Embryonic facial prominence (tissue), 1 donor: Measurements from ENCODE around the gene ZNF891.

ENCODE experiments used
- DNase-seq: peaks from one replicate; pipeline ENCODE4 v3.0.0-alpha.2; 2016; ENCODE audit errors: extremely low spot score

The ZNF891 gene

DNA sequence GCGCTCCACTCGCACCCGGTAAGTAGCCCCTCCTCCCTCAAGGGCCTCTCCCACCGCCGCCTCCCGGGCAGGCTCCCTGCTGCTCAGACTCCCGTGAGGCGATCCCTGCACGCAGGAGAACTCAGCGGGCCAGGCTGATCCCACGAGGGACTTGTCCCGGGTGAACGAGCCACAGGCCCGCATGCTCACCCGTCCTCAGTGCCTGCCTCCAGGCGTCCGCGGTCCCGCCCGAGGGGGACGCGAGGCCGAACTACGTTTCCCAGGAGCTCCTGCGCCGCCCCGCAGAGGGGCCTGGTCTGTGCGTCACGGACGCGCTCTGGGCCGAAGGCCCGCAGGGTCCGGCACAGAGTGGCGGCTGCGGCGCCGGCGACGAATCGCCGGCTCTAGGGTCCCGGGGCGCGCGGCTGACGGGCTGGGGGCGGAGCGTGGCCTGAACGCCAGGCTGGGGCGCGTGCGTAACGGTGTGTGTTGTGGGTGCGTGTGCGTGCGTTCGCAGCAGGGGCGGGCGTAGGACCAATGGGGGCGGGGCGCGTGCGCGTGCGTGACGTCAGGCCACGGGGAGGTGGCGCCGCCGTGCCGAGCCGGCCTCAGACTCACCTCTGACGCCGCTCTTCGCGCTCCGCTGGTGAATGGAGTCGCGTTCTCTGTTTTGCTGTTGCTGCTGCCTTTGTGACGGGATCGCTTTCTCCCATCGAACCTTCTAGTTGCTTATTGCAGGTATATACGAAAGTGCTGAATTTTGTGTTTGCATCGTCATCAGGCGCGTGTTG, at the start of gene ZNF891, which contains the start of gene ZNF10:
Gene ZNF891 (minus strand): TSS at position 237 of the 770 bp plus-strand sequence. CDS start 8,356 bp downstream, outside the sequence.
Gene ZNF10 (plus strand): TSS at position 590 of the 770 bp plus-strand sequence. CDS start 13,866 bp downstream, outside the sequence.
- peak; percentile 89 for DNase-seq

DNA sequence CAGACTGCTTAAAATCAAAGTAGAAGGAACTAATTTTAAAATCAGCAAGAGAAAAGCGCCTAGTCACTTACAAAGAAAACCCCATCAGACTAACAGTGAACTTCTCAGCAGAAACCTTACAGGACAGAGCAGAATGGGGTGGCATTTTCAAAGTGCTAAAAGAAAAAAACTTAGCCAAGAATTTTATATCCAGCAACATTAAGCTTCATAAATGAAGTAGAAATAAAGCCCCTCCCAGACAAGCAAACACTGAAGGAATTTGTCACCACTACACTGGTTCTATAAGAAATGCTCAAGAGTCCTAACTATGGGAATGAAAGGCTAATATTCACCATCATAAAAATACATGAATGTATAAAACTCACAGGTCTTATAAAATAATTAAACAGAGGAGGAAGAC, 44.8 kb upstream of the ZNF891 start:
- DNase-seq: no peak

DNA sequence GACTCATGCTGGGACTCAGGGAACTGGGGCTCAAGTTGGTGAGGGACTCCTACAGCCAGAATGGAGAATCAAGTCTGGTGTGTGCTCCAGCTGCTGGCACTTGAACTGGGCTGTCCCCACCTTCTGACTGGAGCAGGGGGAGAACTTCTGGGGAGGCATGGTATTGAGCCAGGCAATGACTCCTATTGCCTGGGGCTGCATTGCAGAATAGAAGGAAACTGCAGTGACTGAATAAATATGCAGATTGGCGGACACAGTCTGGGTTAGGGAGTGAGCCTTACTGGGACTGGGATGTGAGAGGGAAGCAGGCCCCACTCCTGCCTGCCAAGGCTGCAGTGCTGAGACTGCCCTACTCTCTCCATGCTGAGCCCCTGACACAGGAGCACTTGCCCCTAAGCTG, 42.4 kb upstream of the ZNF891 start:
- no peak for DNase-seq

GRCh38 chr12:133165776-133166175, 35.7 kb upstream of the ZNF891 start:
- no peak for DNase-seq

- DNase-seq: no peak
Observed at GRCh38 chr12:133156125-133156690, 26.1 kb upstream of the ZNF891 start.

DNA sequence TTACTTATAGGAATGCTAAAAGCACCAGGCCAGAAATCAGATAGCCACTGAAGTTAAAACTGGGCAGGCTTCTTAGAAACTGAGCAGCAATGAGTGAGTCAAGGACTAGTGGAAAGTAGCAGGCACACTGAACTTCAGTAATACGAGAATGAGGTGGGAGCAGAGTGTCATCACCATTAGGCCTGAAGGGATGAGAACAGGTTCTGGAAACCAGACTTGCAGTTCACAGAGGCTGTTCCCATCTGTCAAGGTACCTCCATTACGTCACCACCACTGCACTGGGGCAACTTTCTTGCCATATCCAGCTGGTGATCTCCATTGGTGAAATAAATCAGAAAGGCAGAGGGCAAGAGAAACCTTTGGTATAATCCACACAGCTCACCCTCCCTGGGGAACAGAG, 15.9 kb upstream of the ZNF891 start:
- DNase-seq: no peak

DNA sequence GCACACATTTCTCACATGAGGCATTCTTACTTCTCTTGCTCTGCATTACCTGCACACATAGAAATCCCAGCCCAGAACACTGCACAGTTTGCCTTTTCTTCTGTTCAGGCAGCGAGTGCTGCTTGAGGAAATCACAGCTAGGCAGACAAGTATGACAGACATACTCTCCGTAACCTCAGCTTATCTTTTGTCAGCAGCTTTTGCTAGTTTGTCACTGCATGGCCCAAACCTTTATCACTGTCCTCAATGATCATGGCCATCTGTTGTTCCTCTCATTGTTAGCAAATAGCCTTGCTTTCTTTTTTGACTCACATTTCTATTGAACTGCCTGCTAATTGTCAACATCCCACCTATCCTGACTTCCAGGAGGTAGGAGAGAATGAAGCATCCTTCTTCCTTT, 5.7 kb upstream of the ZNF891 start:
- DNase-seq: no peak

DNA sequence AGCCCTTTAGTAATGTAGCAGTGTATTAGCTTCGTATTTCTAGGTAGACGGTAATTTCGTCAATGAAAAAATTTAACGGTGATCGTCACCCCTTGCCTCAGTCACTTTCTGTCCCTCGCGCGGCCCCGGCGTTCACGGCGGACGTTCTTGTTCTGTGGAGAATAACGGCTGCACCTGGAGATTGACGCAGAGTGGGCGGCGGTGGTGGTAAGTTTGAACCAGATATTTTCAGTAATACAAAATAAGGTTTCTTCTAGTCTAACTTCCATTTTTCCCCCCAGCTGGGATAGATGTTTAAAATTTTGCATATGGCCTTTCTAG, 694 bp upstream of the ZNF891 start:
- no peak for DNase-seq

GRCh38 chr12:133129368-133130037, 571 bp downstream of the ZNF891 start:
- no peak for DNase-seq

DNA sequence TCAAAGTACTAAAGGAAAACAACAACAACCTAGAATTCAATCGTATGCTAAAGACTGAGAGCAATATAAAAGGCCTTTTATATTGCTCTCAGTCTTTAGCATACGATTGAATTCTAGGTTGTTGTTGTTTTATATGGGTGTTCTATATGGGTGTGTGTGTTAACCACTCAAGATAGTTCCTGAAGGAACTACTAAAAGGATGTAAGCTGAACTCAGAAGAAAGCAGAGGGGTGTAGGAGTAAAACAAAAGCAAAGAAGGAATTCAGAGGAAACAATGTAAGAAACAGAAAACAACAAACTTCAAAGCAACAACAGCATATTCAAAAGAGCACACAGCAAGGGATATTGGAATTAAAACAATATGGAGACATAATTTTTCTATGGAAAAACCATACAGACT, 5.4 kb downstream of the ZNF891 start:
- no peak for DNase-seq

DNA sequence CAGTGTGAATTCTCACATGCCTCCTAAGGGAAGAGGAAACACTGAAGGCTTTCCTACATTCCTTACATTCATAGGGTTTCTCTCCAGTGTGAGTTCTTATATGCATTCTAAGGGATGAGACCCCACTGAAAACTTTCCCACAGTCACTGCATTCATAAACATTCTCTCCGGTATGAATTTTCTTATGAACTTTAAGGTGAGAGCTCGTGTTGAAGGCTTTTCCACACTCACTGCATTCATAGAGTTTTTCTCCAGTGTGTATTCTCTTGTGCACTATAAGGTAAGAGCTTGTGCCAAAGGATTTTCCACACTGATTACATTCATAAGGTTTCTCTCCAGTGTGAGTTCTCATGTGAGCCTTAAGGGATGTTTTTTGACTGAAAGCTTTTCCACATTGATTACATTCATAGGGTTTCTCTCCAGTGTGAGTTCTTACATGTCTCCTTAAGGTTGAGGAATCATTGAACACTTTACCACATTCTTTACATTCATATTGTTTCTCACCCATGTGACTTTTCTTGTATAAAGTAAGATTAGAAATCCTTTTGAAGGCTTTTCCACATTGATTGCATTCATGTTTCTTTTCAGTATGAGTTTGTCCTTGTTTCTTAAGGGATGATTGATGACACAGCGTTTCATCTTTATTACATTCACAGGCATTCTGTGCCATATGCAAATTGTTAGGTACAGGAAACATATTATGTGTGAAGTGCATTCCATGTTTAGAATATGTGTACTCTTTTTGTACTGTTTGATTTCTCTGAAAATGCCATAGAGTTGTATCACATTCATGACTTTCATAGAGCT, 9.5 kb downstream of the ZNF891 start:
- no peak for DNase-seq

- no peak for DNase-seq
Observed at GRCh38 chr12:133108150-133108549, 21.9 kb downstream of the ZNF891 start.

DNA sequence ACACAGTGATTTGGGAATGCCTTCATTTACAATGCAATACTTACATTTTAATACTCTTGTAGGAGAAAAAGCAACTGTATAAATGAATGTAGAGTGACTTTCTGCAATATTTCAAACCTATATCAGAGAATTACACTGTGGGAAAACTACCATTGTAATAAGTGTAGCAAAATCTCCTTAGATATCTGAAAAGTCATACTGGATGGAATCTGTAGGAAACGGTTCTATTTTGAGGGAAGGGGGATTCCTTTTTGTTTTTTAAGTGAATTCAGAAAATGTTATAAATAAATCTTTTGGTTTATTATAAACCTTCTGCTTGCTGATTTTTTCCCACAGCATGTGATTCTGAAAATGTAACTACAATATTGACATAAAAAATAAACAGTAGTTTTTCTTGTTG, 23.0 kb downstream of the ZNF891 start:
- no peak for DNase-seq

DNA sequence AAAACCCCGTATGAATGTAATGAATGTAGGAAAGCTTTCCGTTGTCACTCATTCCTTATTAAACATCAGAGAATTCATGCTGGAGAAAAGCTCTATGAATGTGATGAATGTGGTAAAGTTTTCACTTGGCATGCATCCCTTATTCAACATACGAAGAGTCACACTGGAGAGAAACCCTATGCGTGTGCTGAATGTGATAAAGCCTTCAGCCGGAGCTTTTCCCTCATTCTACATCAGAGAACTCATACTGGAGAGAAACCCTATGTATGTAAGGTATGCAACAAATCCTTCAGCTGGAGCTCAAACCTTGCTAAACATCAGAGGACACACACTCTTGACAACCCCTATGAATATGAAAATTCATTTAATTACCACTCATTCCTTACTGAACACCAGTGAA, 23.8 kb downstream of the ZNF891 start:
- no peak for DNase-seq

DNA sequence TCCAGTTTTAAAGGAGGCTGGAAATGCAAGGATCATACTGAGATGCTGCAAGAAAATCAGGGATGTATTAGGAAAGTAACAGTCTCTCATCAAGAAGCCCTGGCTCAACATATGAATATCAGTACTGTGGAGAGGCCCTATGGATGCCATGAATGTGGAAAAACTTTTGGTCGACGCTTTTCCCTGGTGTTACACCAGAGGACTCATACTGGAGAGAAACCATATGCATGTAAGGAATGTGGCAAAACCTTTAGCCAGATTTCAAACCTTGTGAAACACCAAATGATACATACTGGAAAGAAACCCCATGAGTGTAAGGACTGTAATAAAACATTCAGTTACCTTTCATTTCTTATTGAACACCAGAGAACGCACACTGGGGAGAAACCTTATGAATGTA, 24.5 kb downstream of the ZNF891 start:
- DNase-seq: no peak

DNA sequence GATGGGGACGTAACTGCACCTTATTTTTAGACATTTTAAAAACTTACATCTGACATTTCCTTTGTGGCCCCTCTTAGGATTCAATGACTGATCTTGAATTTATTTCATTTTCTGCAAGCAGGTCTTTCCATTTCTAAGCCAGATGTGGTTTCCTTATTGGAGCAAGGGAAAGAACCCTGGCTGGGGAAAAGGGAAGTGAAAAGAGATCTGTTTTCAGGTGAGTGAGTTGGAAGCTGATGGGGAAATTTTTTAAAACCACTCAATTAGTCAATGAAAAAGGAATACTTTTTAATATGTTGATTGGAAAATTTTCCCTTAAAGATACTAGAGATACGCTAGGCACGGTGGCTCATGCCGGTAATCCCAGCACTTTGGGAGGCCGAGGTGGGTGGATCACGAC, 46.7 kb downstream of the ZNF891 start:
- DNase-seq: no peak

- DNase-seq: peak; percentile 42
Observed at GRCh38 chr12:133081159-133081780, 48.8 kb downstream of the ZNF891 start.

DNA sequence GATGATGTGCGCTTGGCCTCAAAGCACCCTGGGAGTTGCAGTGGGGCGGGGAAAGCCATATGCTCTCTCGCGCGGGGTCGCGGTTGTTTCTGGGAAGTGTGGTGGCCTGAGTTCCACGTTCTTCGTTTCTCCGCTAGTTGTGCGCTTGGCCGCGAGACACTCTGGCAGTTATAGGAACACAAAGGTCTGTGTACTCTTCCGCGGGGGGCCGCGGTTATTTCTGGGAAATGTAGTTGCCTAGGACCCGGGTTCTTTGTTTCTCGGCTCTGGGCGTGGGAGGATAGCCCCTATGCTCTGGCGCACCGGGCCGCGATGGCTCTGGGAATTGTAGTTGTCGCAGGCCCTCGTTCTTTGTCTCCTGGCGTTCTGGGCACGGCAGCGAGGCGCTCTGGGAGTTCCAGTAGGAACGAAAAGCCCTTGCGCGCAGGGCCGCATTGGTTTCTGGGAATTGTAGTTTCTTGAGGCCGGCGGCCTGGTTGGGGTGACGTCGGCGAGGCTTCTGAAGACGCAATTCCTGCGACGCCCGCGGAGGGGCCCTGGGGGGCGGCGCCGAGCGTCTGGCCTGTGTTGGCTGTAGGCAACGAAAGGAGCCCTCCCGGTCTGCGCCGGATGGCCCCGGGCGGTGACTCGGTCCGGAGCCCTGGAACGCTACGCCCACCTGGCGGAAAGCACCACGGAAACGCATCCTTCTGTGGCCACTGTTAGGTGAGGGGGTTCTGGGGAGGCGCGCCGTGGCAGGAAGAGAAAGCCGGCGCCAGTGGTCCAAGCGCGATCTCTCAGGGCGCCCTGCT, 49.5 kb downstream of the ZNF891 start, which contains the start of gene ZNF140:
Gene ZNF140 (plus strand): TSS at position 556 of the 791 bp plus-strand sequence. CDS start 398 bp downstream, outside the sequence.
- peak; percentile 94 for DNase-seq

DNA sequence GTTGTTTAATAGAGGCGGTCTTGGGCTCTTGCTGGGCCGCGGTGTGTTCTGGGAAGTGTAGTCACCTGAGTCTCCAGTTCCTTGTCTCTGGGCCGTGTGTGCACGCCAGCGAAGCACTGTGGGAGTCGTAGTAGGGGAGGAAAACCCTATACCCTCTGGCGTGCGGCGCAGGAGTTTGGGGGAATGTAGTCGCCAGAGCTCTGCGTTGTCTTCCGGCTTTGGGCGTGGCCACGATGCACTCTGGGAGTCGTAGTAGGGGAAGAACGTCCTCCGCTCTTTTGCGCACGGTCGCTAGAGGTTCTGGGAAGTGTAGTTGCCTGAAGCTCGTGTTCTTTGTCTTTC, 50.1 kb downstream of the ZNF891 start:
- peak; percentile 99 for DNase-seq

- DNase-seq: no peak
Observed at GRCh38 chr12:133073836-133074235, 56.2 kb downstream of the ZNF891 start.

DNA sequence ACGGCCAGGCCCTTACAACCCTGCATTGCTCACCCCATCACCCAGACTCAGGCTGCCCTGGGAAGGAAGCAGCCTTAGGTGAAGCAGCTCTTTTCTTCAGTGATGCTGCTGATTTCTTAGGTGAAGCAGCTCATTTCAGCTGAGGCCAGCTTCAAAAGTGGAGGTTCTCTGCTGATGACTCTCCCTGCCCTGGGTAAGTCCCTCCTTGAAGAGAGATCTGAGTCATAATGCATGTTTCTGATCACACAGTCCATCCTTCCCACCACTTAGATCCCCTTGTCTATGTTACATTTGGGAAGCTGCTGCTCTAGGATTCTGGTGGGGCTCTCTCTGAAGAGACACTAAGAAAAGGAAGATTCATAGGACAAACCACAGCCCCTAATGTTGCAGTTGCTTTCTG, 66.5 kb downstream of the ZNF891 start:
- no peak for DNase-seq
